ENCODE results near the gene OPA1. TPM values are rescaled to one million over a fixed set of nuclear protein-coding genes. Genes with fewer than 3 reads are reported as not detected.
"Not testable (repeated sequence)": the region's sequence is repeated elsewhere in the genome, so short reads cannot be mapped to it uniquely, and the experiment has no call there.

OPA1 gene
- total RNA-seq, 1 donor from 2014 or later = 48.5 TPM

- peak; percentile 47 for ATAC-seq
Measured at GRCh38 chr3:193590088-193590856, 2.7 kb upstream of the OPA1 start.

- ATAC-seq = peak; percentile 6
Measured at GRCh38 chr3:193593668-193594030, 641 bp downstream of the OPA1 start.

GRCh38 chr3:193594946-193595689 is 2.1 kb downstream of the OPA1 start:
- ATAC-seq = no peak

- no peak for ATAC-seq
Measured at GRCh38 chr3:193595939-193596487, 3.0 kb downstream of the OPA1 start.

GRCh38 chr3:193598202-193598601 is 5.2 kb downstream of the OPA1 start:
- ATAC-seq = no peak

- ATAC-seq = no peak
Measured at GRCh38 chr3:193599393-193599792, 6.4 kb downstream of the OPA1 start.

GRCh38 chr3:193605876-193606275 is 12.9 kb downstream of the OPA1 start:
- peak; percentile 87 for ATAC-seq

- ATAC-seq = not testable (repeated sequence)
Measured at GRCh38 chr3:193606892-193607291, 13.9 kb downstream of the OPA1 start.

GRCh38 chr3:193610516-193610915 is 17.5 kb downstream of the OPA1 start:
- ATAC-seq = not testable (repeated sequence)

GRCh38 chr3:193614430-193614829 is 21.4 kb downstream of the OPA1 start:
- ATAC-seq = peak; percentile 48

GRCh38 chr3:193617628-193618027 is 24.6 kb downstream of the OPA1 start:
- no peak for ATAC-seq

- ATAC-seq = no peak
Measured at GRCh38 chr3:193620057-193620456, 27.0 kb downstream of the OPA1 start.

- ATAC-seq = no peak
Measured at GRCh38 chr3:193620650-193621049, 27.6 kb downstream of the OPA1 start.

GRCh38 chr3:193621127-193621526 is 28.1 kb downstream of the OPA1 start:
- ATAC-seq = no peak

GRCh38 chr3:193630005-193630404 is 37.0 kb downstream of the OPA1 start:
- ATAC-seq = no peak

- no peak for ATAC-seq
Measured at GRCh38 chr3:193637831-193638230, 44.8 kb downstream of the OPA1 start.

GRCh38 chr3:193638833-193639232 is 45.8 kb downstream of the OPA1 start:
- no peak for ATAC-seq

- ATAC-seq = no peak
Measured at GRCh38 chr3:193640165-193640715, 47.2 kb downstream of the OPA1 start.

- ATAC-seq = no peak
Measured at GRCh38 chr3:193640728-193641439, 47.9 kb downstream of the OPA1 start.

GRCh38 chr3:193641440-193641775 is 48.4 kb downstream of the OPA1 start:
- ATAC-seq = no peak

- ATAC-seq = no peak
Measured at GRCh38 chr3:193645806-193646205, 52.8 kb downstream of the OPA1 start.

- no peak for ATAC-seq
Measured at GRCh38 chr3:193648542-193649076, 55.6 kb downstream of the OPA1 start.

GRCh38 chr3:193650585-193650984 is 57.6 kb downstream of the OPA1 start:
- ATAC-seq = no peak

Measured in esophagus mucosa (tissue), 1 donor.